Activated CD4-positive, CD25-positive, alpha-beta regulatory T cell treated with anti-CD3 and anti-CD28 coated beads, Interleukin-2, amount 50 U/mL, for 24 hours (primary cell): ENCODE results near the gene SLC50A1.
A peak's percentile ranks its signal among the peaks of the same experiment; 100 is the strongest.

ENCODE experiments used
- ATAC-seq, 2 donors: fragments of 150-1000 bp; cut with Tn5 transposase; one replicate each; pipeline ENCODE4 v1.10.0; 2021; ENCODE audit warnings: mild to moderate bottlenecking in 1 of 2, moderate library complexity in 1 of 2

Gene SLC50A1, protein sequence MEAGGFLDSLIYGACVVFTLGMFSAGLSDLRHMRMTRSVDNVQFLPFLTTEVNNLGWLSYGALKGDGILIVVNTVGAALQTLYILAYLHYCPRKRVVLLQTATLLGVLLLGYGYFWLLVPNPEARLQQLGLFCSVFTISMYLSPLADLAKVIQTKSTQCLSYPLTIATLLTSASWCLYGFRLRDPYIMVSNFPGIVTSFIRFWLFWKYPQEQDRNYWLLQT

DNA sequence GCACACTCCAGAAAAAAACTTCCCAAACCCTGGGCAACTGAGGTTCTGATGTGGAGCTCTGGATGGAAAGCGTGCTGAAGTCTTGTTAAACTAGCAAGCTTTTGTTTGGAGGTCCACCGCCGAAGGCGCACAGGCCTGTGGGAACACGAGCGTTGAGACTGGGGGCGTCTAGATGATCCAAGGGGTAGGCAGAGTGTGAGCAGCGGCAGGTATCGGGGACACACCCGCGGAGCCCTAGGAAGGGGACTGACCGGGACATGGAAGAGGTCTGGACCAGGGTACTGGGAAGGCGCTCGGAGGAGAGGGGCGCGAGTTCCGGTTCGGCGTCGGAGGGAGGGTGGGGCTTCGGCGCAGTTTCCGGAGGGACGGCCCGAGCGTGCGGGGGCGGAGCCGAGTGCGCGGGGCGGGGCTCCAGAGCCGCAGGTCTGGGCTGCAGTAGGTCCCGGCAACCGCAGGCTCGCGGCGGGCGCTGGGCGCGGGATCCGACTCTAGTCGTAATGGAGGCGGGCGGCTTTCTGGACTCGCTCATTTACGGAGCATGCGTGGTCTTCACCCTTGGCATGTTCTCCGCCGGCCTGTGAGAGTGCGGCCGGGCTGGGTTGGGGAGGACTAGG is at the start of gene SLC50A1:
Gene SLC50A1, plus strand, starts transcription at position 438 of the 614 bp plus-strand sequence. Its CDS starts 60 bp downstream, at position 498.
- peak; percentile 81 to 86 for ATAC-seq

DNA sequence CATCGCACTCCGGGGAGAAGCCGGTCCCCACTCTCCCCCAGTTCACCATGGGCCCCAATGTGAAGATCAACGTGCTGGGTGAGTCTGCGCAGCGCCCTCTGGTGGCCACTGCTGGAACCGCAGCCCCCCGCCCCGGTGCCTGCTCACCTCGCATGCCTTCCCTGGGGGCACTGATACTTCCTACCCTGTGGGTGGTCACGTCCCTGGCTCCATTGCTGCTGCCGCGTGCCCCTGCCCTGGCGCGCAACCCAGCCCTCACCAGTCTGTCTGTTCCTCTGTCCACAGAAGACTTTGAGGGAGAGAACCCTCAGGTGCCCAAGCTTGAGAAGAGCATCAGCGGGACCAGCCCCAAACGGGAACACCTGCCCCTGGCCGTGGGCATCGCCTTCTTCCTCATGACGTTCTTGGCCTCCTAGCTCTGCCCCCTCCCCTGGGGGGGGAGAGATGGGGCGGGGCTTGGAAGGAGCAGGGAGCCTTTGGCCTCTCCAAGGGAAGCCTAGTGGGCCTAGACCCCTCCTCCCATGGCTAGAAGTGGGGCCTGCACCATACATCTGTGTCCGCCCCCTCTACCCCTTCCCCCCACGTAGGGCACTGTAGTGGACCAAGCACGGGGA is 49.4 kb upstream of the SLC50A1 start:
- ATAC-seq, result peak in 1 of 2 donors; percentile 8

DNA sequence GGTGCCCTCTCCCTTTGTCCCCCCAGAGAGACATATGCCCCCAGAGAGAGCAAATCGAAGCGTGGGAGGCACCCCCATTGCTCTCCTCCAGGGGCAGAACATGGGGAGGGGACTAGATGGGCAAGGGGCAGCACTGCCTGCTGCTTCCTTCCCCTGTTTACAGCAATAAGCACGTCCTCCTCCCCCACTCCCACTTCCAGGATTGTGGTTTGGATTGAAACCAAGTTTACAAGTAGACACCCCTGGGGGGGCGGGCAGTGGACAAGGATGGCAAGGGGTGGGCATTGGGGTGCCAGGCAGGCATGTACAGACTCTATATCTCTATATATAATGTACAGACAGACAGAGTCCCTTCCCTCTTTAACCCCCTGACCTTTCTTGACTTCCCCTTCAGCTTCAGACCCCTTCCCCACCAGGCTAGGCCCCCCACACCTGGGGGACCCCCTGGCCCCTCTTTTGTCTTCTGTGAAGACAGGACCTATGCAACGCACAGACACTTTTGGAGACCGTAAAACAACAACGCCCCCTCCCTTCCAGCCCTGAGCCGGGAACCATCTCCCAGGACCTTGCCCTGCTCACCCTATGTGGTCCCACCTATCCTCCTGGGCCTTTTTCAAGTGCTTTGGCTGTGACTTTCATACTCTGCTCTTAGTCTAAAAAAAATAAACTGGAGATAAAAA is 48.7 kb upstream of the SLC50A1 start:
- ATAC-seq, result no peak

DNA sequence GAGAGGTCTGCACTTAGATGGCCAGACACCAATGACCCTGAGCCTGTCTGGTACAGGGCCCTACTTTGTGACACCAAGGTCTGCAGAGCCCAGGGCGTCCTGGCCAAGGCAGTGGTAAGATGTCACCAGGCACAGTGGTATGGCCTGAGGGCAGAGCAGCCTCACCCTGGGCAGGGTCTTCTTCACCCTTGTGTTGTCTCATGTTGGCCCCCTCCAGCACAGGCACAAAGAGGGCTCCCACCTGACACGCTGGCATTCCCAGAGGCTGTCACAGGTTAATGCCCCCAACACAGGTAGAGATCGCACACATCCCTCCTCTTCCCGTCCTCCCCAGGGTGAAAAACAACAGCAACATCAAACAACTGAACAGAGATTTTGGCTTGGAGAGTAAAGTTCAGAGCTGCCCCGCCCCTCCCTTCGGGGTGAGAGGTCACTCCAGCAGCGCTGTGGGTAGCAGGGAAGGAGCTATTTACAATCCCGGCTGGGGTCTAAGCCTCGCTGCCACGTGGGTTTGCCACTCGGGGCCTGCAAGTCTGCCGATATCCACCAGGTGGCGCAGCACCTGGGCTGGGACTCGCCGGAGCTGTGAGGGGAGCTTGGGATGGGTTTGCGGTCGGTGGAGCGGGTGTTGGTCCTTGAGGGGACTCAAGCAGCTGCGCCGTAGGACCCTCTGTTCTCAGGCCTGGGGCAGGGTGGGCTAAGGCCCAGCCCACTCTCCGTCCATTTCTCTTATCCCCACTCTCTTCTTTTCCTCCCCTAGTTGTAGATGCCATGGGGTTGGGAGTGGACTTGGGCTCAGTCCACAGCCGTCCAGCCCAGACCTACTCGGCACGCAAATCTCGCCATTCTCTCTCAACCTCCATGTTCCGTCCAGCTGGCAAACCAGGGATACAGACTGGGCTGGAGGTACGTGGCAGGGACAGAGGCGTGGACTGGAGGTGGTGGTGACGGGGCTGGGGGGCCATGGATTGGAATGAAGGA is 44.3 kb upstream of the SLC50A1 start:
- ATAC-seq, result peak; percentile 68 to 80

DNA sequence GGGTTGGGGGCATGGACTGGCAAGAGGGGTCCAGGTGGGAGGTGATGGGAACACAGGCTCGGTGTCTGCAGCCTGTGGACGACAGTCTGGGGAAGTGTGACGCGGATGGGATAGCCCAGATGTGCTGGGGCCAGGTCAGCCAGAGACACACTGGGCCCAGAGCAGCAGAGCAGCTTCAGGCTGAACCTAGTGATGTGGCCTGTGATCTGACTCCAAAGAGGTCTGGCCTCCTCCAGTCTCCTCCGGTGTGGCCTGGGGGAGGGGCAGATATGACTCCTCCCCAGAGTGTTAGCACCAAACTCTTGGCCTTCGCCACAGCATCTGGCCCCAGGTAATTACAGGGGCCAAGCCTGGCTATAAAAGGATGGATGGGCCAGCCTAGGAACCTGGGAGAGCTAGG is 43.5 kb upstream of the SLC50A1 start:
- ATAC-seq, result no peak

DNA sequence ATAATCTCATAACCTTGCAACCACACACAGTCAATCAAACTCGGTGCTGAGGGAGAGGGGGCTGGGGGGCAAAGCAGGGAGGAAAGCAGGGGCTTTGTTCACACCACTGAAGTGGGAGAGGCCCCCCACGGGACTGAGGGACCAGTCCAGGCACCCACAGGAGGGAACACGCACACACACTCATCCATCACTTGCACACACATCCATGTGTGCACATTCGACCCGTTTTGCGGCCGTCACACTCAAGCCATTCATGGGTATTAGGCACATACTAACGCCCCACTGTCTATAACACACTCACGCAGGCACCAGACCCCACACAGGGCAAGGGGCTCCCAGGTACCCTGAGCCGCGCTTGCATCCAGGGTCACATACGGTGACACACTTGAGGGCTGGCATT is 43.0 kb upstream of the SLC50A1 start:
- ATAC-seq, result no peak

DNA sequence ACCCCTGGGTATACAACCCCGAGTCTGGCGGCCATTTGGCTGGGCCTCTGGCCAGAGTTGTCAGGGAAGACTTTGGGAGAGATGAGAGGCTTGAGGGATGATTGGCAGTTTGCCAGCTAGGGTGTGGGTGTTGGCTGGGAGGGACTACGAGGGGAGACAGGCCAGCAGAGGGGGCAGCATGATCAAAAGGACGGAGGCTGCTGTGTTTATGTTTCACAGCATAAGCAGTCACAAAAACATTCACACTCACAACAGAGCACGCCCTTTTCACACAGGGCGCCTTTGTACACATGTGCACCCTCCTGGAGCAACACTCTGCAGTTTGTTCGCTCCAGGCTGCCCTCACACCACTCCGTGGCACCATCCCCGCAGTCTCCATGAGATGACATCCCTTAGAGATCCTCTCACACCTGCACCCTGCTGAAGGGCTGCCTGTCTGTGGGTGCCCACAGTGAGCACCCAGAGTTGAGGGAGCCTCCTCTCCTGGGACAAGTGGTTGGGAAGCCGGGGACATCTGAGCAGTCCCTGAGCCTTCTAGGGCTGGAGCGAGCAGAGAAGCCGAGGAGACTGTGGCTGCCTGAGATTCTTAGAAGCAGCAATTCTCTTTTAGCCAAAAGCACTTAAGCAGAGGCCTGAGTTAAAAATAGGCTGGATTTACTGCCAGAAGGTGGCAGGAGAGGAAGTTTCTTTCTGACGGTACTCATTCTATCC is 41.6 kb upstream of the SLC50A1 start:
- peak in 1 of 2 donors; percentile 19 for ATAC-seq

DNA sequence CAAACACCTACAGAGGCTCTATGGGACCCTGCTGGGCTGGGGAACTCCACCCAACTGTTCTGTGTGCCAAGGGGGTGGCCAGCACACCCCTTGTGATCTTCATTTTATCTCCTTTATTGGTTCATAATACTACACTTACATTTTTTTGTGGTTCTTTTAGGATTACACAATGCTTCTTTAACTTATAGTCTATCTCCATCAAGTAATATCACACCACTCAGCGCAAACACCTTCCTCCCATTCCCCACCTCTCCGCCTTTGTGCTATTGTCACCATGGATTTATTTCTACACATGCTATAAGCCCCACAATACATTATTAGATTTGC is 41.1 kb upstream of the SLC50A1 start:
- peak in 1 of 2 donors; percentile 45 for ATAC-seq

DNA sequence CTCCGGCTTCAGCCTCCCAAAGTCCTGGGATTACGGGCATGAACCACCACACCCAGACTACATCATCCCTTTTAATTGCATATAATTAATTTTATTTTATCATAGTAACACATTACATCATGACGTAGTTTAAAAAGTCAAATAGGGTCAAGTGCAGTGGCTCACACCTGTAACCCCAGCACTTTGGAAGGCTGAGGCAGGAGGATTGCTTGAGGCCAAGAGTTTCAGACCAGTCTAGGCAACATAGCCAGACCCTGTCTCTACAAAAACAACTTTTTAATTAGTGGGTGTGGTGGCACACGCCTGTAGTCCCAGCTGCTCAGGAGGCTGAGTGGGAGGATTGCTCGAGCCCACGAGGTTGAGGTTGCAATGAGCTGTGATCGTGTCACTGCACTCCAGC is 36.3 kb upstream of the SLC50A1 start:
- no peak for ATAC-seq

DNA sequence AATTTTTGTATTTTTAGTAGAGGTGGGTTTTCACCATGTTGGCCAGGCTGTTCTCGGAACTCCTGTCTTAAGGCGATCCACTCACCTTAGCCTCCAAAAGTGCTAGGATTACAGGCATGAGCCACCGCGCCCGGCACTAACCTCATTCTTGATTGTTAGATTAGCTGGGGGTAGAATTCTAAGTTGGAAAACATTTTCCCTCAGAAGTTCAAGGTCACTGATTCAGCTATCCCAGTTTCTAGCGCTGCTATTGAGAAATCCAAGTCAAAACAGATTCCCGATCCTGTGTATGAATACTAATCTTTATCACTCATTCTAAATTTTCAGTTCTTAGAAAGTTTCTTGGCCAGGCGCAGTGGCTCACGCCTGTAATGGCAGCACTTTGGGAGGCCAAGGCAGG is 32.3 kb upstream of the SLC50A1 start:
- ATAC-seq, result no peak

DNA sequence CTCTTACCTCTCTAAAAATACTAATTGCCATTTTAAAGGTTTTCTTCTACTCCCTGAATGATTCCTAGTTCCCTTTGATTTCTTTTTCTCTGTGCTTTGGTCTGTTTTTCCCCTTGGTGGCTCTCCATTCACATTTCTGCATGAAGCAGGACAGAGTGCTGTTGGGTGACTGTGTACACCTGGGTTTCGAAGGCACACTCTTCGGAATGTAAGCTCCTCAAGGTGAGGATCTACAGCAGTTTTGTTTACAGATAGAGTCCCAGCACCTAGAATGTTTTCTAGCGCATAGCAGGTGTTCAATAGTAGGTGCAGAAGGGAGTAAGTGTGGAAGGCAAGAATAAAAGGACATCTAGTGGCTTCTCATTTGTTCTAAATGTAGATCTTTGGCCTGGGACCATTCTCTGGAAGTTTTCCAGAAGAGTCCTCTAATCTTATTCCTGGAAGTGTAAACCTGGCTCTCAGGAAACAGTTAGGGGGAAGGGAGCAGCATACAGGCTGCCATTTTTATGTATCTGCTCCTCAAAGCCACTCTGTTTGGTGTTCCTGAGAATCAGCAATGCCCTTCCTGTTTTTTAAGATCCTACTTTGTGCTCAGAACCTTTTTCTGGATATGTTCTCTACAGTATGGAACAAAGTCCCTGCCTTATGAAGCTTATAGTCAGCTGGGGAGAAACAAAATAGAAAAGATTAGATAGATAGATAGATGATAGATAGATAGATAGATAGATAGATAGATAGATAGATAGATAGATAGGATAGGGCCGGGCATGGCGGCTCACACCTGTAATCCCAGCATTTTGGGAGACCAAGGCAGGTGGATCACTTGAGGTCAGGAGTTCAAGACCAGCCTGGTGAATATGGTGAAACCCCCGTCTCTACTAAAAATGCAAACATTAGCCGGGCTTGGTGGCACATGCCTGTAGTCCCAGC is 30.8 kb upstream of the SLC50A1 start:
- no peak for ATAC-seq

DNA sequence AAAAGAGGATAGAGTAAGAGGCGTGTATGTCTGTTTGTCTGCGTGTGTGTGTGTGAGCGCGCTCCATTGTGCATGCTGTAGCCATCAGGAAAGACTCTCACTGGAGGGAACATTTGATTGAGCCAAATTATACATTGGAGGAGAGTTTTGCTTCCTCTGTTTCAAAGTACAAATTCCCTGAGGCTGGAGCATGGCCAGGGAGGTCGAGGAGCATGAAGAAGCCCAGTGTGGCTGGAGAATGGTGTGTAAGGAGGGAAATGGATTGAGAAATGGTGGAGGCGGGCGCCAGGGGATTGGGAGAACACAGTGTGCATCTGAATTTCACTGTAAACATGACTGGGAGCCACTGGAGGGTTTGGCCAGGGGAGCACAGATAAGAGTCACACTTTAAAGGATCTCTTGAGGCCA is 30.0 kb upstream of the SLC50A1 start:
- no peak for ATAC-seq

DNA sequence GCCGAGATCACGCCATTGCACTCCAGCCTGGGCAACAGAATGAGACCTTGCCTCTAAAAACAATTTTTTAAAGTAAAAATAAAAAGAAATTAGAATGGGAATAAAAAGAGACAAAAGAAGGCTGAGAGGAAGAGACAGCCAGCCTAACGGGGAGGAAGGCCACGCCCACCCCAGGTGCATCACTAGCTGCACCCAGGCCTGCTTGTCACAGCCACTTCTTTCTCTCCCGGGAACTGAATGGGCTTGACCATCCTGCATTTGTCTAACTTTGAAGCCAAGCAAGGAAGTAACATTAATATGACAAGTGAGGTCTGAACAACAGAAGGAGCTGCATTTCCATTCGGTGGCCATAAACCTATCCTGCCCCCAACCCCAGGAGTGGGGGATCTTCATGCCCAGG is 28.8 kb upstream of the SLC50A1 start:
- no peak for ATAC-seq

DNA sequence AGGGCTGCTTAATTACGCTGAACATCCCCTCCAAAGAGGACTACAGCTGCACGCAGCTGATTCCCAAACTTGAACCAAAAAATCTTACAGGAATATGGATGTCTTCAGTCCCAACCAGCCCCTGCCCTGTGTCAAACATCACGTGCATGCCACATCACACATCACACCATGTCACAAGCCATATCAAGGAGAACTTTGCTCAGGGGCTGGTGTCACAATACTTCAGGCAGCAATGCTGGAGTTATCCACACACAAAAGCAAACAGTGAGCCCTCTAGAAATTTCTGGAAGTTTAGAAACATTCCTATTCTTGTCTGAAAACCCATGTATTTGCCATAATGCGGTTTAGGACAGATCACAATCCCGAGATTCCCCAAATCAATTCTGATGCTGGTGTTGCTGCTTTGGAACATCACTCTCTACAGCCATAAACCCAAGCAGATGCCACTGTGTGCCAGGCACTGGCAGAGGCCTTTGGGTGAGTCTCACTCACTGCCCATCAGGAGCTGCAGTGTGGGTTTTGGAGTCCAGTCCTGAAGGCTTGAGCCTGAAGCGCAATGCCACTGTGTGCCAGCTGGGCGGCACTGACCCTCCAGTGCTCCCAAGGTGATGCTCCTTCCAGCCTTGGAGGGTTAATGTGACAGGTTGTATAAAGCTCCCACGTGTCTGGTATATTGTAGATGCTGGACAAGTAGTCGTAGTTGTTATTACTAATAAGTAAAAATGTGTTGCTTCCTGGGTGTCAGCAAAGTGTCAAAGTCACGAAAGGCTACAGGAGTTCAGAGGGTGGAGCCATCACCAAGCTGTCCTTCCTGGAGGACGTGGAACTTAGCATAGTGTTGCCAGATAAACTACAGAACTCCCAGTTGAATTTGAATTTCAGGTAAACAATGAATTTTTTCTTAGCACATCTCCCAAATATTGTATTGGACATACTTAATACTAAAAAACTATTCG is 28.1 kb upstream of the SLC50A1 start:
- no peak for ATAC-seq

DNA sequence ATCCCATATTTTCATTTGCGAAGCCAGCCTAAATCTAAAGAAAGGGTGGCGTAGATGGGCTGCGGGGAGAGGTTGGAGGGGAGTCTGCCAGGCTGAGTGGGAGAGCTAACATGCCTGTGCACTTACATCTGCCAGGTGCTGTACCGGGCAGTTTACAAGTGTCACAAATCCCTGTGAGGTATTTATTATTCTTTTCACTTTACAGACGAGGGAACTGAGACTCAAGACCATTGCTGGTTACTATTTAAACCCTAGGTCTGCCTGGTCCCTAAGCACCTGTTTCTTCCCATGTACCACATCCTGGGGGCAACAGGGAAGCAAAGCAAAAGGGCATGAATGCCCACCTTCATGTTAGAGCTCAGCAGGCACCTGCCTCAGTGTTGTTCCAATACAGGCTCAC is 27.4 kb upstream of the SLC50A1 start:
- ATAC-seq, result no peak

DNA sequence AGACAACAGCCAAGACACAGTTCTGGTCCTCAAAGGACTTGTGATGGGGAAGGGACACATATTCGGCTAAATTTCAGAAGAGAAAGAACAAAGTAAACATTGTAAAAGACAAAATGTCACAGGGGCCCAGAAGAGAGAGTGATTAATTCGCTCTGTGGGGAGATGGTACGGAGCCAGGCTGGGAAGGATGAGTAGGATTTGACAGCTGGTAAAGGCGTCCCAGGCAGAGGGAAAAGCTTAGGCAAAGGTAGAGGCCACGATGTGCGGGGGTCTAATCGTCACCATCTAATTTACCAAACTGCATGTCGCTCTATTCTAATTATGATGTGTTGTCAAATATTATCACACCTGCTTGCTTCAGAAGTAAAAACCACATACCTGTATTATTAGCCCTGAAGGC is 25.3 kb upstream of the SLC50A1 start:
- no peak for ATAC-seq

DNA sequence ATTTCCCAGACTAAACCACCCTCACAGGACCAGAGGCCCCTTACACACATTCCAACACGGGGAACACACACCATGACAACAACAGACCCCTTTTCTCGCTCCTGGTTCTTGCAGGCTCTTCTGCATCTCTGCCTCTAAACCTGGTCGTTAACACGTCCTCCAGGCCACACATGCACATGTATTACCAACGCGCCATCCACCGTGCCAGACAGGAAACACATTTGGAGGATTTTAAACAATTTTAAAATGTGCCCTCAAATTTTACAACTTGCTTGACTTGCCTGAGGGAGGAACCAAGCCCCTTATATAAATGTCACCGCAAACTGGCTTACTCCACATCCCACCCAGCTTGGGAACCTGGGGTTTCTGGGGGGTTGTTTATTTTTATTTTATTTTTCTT is 24.8 kb upstream of the SLC50A1 start:
- ATAC-seq, result no peak

DNA sequence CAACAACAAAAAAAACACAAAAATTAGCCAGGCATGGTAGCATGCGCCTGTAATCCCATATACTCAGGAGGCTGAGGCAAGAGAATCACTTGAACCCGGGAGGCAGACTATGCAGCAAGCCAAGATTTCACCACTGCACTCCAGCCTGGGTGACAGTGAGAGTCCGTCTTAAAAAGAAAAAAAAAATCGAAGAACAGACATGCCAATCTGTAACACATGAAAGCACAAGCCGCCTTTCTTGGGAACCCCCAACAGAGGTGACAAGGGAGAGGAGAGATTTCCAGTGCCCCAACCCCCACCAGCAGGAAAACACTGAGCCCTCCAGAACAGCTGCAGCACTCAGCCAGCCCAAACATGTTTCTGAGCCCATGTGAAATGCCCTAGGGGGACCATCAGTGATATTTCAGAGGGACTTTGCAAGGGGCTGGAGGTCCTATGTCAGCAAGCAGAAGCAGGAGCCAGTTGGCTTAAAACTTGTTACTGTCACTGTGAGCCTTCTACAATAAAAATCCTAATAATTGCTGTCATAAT is 22.1 kb upstream of the SLC50A1 start:
- no peak for ATAC-seq

DNA sequence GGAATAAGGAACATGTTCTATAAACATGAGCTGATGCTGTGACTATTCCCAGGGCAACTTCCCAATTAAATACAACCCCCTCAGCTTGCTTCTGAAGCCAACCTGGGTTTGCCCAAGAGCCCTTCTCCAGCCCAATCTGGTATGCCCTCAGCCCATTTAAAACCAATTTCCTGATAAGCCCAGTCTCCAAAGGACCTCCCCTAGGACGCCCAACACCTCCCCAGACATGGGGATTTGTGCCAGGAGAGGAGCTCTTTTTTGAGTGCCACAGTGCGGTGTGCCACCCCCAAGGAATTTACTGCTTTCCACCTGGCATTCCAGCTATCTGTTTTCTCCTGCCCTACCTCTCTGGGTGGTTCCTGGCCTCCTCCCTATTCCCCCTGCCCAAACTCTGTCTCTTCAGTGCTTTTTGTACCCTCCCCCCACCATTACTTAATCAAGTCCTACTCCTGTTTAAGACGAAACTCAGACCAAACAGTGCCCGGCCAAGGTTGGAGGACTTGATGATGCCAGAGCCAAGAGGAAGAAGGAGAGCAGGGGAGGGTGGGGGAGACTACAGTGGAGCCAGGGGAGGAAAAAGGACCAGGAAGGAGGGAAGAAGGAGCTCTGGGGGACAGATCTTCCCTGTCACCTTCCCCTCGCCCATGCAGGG is 19.4 kb upstream of the SLC50A1 start:
- ATAC-seq, result no peak
